Measurements from ENCODE around the gene STMN1.

STMN1 gene

DNA sequence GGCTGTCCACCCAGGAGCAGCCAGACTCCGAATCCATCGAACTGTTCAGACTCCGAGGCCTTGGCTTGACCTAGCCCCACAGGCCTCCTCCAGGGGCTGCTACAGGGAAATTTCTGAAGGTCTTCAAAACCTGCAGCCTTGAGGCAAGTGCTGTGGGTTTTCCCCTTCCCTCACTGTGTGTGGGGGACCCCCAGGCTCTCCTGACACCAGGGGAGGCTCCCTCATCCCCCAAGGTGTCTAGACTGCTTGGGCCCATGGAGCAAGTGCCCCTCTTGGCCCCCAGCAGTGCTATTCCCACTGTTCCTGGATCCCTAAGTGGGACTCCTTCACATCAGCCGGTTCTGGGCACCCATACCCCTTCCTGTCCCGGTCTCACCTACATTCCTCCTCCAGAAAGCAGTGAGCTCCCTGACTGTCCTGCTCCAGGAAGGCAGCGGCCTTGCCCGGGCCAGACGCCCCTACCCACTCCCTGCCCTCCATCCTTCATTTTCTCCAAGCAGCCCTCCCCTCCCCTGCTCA, 31.5 kb downstream of the STMN1 start:
- peak overlapping the region; percentile 63 for H3K4me3 ChIP-seq (ENCODE audit: low read depth, low read length)
- TF ChIP-seq, protein P1, sequence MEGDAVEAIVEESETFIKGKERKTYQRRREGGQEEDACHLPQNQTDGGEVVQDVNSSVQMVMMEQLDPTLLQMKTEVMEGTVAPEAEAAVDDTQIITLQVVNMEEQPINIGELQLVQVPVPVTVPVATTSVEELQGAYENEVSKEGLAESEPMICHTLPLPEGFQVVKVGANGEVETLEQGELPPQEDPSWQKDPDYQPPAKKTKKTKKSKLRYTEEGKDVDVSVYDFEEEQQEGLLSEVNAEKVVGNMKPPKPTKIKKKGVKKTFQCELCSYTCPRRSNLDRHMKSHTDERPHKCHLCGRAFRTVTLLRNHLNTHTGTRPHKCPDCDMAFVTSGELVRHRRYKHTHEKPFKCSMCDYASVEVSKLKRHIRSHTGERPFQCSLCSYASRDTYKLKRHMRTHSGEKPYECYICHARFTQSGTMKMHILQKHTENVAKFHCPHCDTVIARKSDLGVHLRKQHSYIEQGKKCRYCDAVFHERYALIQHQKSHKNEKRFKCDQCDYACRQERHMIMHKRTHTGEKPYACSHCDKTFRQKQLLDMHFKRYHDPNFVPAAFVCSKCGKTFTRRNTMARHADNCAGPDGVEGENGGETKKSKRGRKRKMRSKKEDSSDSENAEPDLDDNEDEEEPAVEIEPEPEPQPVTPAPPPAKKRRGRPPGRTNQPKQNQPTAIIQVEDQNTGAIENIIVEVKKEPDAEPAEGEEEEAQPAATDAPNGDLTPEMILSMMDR (IDR thresholded peaks at IDR 0.05; ENCODE audit: borderline replicate concordance, insufficient read depth, low read depth, low read length): no peak

DNA sequence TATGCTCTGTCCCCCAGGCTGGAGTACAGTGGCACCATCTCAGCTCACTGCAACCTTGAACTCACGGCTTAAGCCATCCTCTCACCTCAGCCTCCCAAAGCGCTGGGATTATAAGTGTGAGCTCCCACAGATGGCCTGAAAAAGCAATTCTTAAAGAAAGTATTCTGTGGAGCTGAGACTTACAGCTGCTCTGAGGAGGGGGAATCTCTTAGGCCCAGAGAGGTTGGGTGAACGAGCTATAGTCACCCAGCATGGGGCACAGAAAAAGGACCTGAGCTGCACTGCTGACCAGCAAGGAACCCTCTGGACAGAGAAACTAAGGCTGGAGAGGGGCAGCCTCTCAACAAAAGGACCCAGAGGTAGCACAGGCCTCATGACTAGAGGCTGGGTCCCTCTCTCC, 32.0 kb downstream of the STMN1 start:
- no peak overlapping the region for H3K4me3 ChIP-seq (ENCODE audit: low read depth, low read length)

DNA sequence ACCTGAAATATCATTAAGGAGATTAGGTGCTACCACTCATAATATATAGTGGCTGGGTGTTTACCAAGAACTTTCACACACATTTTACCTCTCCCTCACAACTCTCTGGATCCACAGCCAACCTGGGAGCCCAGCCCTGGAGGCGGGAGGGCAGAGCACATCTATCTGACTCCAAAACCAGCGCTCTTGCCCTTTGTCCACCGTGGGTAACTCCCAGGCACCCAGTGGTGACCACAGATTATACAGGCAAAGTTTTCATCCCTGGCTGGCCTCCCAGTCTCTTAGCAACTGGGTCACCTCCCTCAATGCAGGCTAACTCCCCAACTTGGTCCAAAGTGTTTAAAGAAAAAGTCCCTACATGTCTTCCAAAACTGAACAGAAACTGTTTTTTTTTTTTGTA, 33.1 kb downstream of the STMN1 start:
- TF ChIP-seq, protein P1 (IDR thresholded peaks at IDR 0.05; ENCODE audit: borderline replicate concordance, insufficient read depth, low read depth, low read length): no peak
- H3K4me3 ChIP-seq (ENCODE audit: low read depth, low read length): no peak overlapping the region

More for the DNA sequence above, 32.0 kb downstream of the STMN1 start:
- TF ChIP-seq, protein P1 (IDR thresholded peaks at IDR 0.05; ENCODE audit: borderline replicate concordance, insufficient read depth, low read depth, low read length): no peak

DNA sequence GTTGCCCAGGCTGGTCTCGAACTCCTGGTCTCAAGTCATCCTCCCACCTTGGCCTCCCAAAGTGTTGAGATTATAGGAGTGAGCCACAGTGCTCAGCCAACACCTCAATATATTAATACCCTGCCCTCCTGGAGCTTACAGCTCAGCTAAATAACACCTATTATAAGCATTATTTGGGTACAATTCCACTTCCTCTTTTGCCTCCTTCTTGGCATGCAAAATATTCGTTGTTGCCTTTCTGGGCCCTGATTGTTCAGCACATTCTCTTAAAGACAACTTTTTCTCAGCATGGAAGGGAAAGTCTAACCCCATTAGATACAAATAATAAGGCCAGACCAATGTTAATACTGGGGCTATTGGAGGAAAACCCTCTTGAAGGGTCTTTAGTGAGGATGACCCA, 33.5 kb downstream of the STMN1 start:
- TF ChIP-seq, protein P1 (IDR thresholded peaks at IDR 0.05; ENCODE audit: borderline replicate concordance, insufficient read depth, low read depth, low read length): no peak
- no peak overlapping the region for H3K4me3 ChIP-seq (ENCODE audit: low read depth, low read length)

DNA sequence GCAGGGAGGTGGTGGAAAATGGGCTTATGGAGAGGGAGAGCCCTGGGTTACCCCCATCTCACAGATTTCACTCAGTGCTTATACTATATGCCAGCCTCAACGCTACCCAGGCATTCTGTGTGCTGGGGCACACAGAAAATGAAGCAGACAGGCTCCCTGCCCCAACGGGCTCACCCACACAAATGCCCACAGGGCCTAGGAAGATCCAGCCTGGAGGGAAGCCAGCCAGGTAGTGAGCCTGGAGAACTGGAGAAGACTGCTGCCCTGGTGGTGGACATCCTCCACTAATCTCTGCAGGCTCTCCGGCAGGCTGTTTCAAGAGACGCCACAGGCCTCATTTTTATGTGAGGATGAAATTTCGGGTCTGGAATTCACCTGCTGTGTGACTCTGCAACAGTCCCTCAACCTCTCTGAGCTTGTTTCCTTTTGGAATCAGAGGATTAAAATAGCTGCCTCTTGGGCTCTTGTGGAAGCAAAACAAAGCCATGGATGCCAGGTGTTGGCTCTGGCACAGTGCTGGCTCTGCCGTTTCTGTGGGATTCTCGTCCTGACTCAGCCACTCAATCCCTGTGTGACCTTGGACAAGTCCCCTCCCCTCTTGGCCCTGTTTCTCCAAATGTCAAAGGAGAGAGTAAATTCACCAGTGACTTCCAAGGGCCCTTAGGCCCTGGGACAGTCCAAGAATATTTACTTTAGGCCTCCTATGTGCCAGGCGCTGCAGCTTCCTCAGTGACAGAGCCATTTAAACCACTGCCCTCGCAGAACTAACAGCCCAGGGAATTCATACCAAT, 34.3 kb downstream of the STMN1 start:
- H3K4me3 ChIP-seq (ENCODE audit: low read depth, low read length): no peak overlapping the region
- TF ChIP-seq, protein P1 (IDR thresholded peaks at IDR 0.05; ENCODE audit: borderline replicate concordance, insufficient read depth, low read depth, low read length): no peak

DNA sequence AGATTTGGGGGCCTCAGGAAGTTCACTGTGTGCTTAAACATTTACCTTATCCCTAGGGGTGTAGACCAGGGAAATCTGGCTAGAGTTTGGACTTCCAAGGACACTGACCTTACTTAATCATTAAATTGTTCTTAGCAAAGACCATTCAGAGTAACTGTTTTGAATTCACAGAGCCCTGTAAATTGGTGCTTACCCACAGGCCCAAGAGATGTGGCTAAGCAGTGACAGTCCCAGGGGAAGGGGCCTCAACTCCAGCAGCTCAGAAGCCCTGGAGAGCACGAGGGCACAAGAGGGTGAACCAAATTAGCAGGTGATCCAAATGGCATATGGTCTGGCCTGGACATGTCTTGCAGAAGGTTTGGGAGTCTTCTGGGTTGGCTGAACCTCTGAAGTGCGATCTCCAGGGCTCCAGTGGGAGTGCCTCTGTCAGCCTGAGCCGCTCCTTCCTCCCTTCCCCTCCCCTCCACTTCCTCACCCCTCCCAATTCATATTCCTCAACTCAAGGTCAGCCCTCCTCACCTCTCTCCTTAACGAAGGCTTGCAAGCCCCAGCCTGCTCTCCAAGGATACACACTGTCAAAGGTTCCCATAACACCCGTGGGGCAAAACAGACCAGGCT, 35.0 kb downstream of the STMN1 start:
- H3K4me3 ChIP-seq (ENCODE audit: low read depth, low read length): no peak overlapping the region
- TF ChIP-seq, protein P1 (IDR thresholded peaks at IDR 0.05; ENCODE audit: borderline replicate concordance, insufficient read depth, low read depth, low read length): no peak
